ENCODE measurements around the gene PRSS37. TPM values are rescaled to one million over a fixed set of nuclear protein-coding genes. Genes with fewer than 3 reads are reported as not detected.
"Not testable (repeated sequence)": the region's sequence is repeated elsewhere in the genome, so short reads cannot be mapped to it uniquely, and the experiment has no call there.

PRSS37 gene
- total RNA-seq, 4 donors from 2014 or later = not detected

- TF ChIP-seq EP300 (IDR thresholded peaks at IDR 0.05; ENCODE audit: low read depth) (no peak), CTCF (IDR thresholded peaks at IDR 0.05) (no peak), POLR2A (IDR thresholded peaks at IDR 0.05) (no peak), POLR2AphosphoS5 (IDR thresholded peaks at IDR 0.05) (no peak)
- no peak overlapping the region for H3K4me3 ChIP-seq
- no peak overlapping the region for H3K27ac ChIP-seq
- no peaks in the 10 kb centered on the region for H3K4me1 ChIP-seq
- intact Hi-C loops (cut with DNase I; ENCODE audit: low total_unique reads) = no loop called here
- H3K9me3 ChIP-seq = no peaks in the 10 kb centered on the region
- DNase-seq = no peak
- no peaks in the 10 kb centered on the region for H3K27me3 ChIP-seq
- H3K36me3 ChIP-seq = no peaks in the 10 kb centered on the region
- in situ Hi-C loops (cut with MboI; ENCODE audit: low pct_ligation_motif_present in 1 of 4, low pct_unique_long_range_greater_than_20kb in 1 of 4, low sequenced_read_pairs in 3 of 4) = no loop called here
- 81 to 100% methylated on average over 1 of the region's 1 CpG for WGBS, 2 donors (ENCODE audit: low coverage in 1 of 2)
These were observed 2.7 kb downstream of the PRSS37 start for GRCh38 chr7:141838581-141838980.

GRCh38 chr7:141837683-141838082 lies 3.6 kb downstream of the PRSS37 start:
- Histone ChIP-seq H3K27ac (no peak overlapping the region), H3K36me3 (no peaks in the 10 kb centered on the region), H3K27me3 (no peaks in the 10 kb centered on the region), H3K4me3 (no peak overlapping the region), H3K4me1 (no peaks in the 10 kb centered on the region), H3K9me3 (no peaks in the 10 kb centered on the region)
- WGBS, 2 donors (ENCODE audit: low coverage in 1 of 2) = 83 to 90% methylated on average over 4 to 5 of the region's 5 CpGs
- TF ChIP-seq EP300 (IDR thresholded peaks at IDR 0.05; ENCODE audit: low read depth) (no peak), POLR2AphosphoS5 (IDR thresholded peaks at IDR 0.05) (no peak), CTCF (IDR thresholded peaks at IDR 0.05) (no peak), POLR2A (IDR thresholded peaks at IDR 0.05) (no peak)
- DNase-seq = no peak
- intact Hi-C loops (cut with DNase I; ENCODE audit: low total_unique reads) (no loop called here), in situ Hi-C loops (cut with MboI; ENCODE audit: low pct_ligation_motif_present in 1 of 4, low pct_unique_long_range_greater_than_20kb in 1 of 4, low sequenced_read_pairs in 3 of 4) (no loop called here)

- H3K4me3 ChIP-seq; intact Hi-C loops (cut with DNase I; ENCODE audit: low total_unique reads); H3K27me3 ChIP-seq; DNase-seq; H3K4me1 ChIP-seq; H3K36me3 ChIP-seq; in situ Hi-C loops (cut with MboI; ENCODE audit: low pct_ligation_motif_present in 1 of 4, low pct_unique_long_range_greater_than_20kb in 1 of 4, low sequenced_read_pairs in 3 of 4); H3K27ac ChIP-seq: not testable (repeated sequence)
- H3K9me3 ChIP-seq = peaks cover 31 to 37% of the 10 kb centered on the region in 2 donors
These were observed 18.9 kb downstream of the PRSS37 start for GRCh38 chr7:141822432-141822831.

GRCh38 chr7:141820067-141820466 lies 21.2 kb downstream of the PRSS37 start:
- in situ Hi-C loops (cut with MboI; ENCODE audit: low pct_ligation_motif_present in 1 of 4, low pct_unique_long_range_greater_than_20kb in 1 of 4, low sequenced_read_pairs in 3 of 4) (no loop called here), intact Hi-C loops (cut with DNase I; ENCODE audit: low total_unique reads) (no loop called here)
- no peaks in the 10 kb centered on the region for H3K27me3 ChIP-seq
- TF ChIP-seq EP300 (IDR thresholded peaks at IDR 0.05; ENCODE audit: low read depth) = no peak
- peaks cover 31 to 37% of the 10 kb centered on the region in 2 donors for H3K9me3 ChIP-seq
- H3K36me3 ChIP-seq = peaks cover 0 to 2% (median 0%) of the 10 kb centered on the region in 4 donors
- H3K4me1 ChIP-seq = no peaks in the 10 kb centered on the region
- DNase-seq = no peak
- WGBS, 2 donors (ENCODE audit: low coverage in 1 of 2) = 86 to 89% methylated on average over 1 of the region's 1 CpG
- no peak overlapping the region for H3K27ac ChIP-seq
- H3K4me3 ChIP-seq = no peak overlapping the region

- DNase-seq = no peak
- in situ Hi-C loops (cut with MboI; ENCODE audit: low pct_ligation_motif_present in 1 of 4, low pct_unique_long_range_greater_than_20kb in 1 of 4, low sequenced_read_pairs in 3 of 4) = no loop called here
- no peaks in the 10 kb centered on the region for H3K4me1 ChIP-seq
- H3K4me3 ChIP-seq = no peak overlapping the region
- no peaks in the 10 kb centered on the region for H3K9me3 ChIP-seq
- H3K27me3 ChIP-seq = no peaks in the 10 kb centered on the region
- H3K27ac ChIP-seq = no peak overlapping the region
- no peak for TF ChIP-seq POLR2AphosphoS5 (IDR thresholded peaks at IDR 0.05)
- no peak for TF ChIP-seq POLR2A (IDR thresholded peaks at IDR 0.05)
- no peak for TF ChIP-seq EP300 (IDR thresholded peaks at IDR 0.05; ENCODE audit: low read depth)
- no peak for TF ChIP-seq CTCF (IDR thresholded peaks at IDR 0.05)
- intact Hi-C loops (cut with DNase I; ENCODE audit: low total_unique reads) = no loop called here
- no peaks in the 10 kb centered on the region for H3K36me3 ChIP-seq
- WGBS, 2 donors (ENCODE audit: low coverage in 1 of 2) = 77 to 100% methylated on average over 1 to 2 of the region's 2 CpGs
These were observed 48.8 kb downstream of the PRSS37 start for GRCh38 chr7:141792526-141792925.
